HK-2 (cell line): Measurements from ENCODE around the gene LSM14B.
A peak's percentile ranks its signal among the peaks of the same experiment; 100 is the strongest.

Experiments used
- DNase-seq: peaks from one replicate; pipeline ENCODE4 v3.0.0-alpha.2; 2018; ENCODE audit not compliant: unreplicated experiment

LSM14B gene

GRCh38 chr20:62132421-62132820, 10.1 kb downstream of the LSM14B start:
- DNase-seq = no peak

- DNase-seq = no peak
These were observed 11.0 kb downstream of the LSM14B start for GRCh38 chr20:62133051-62133845.

- no peak for DNase-seq
These were observed 11.6 kb downstream of the LSM14B start for GRCh38 chr20:62133864-62134263.

GRCh38 chr20:62134735-62135231, 12.5 kb downstream of the LSM14B start:
- DNase-seq = no peak

DNA sequence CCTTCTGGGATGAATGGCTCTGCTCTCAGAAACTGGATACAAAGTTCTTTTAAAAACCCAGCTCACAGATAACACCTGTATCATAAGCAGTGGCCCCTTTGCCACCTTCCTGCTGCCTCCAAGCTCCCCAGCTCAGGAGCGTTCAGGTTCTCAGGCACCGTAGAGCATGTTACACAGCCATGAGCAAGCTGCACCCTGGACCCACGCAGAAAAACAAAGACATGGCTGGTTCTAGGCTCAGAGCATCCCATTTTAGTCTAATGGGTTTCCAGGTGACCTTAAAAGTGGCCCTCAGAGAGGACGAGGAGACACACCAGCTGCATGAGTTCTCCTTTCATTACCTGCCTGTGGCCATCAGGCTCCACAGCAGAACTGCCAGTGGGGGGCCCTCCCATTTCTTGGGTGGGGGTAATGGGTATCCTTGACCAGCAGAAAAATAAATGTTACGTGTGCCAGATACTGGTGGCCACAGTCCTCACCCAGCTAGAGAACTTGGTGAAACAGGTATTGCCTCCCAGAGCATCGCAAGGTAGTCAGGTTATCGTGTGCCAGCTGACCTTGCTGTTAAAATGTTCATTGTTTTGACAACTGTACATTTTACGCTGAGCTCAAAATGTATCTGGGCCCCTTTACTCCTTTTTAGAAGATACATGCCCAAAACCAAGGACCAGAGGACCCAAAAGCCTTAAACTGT, 13.4 kb downstream of the LSM14B start:
- DNase-seq = no peak

DNA sequence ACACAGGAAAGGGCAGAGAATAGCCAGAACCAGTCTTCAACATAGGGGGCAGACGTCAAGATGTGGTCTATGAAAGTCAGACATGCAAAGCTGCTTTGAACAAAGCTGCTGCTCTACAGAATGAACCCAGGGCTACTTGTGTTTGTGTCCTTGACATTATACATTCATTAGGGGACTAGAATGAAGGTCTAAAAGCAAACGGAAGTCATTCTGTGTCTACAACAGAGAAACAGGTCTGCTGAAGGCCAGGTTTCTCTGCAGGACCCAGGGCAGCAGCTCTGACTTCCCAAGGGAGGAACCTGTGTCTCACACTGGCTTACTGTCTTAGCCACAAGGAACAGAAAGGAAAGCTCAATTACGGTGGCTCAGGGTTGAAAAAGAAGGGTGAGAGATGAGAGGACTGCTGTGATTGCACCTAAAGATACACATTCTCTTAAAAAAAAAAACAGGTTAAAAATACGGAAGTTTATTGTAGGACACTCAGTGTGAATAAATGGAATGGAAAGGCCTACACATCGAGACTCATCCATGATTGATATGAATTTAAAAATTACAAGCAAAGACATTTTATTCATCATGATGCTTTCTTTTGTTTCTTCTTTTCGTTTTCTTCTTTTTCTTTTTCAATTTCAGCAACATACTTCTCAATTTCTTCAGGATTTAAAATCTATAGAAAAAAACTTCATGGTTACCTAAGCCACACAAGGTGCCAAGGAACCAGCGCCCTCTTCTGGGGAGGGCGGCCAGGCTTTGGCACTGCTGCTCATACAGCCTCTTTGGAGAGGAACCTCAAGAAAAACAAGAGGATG, 14.2 kb downstream of the LSM14B start:
- peak; percentile 56 for DNase-seq

- no peak for DNase-seq
These were observed 14.8 kb downstream of the LSM14B start for GRCh38 chr20:62137092-62137384.

- DNase-seq = no peak
These were observed 15.4 kb downstream of the LSM14B start for GRCh38 chr20:62137478-62138203.

- no peak for DNase-seq
These were observed 15.9 kb downstream of the LSM14B start for GRCh38 chr20:62138204-62138543.

- no peak for DNase-seq
These were observed 16.6 kb downstream of the LSM14B start for GRCh38 chr20:62138912-62139311.

DNA sequence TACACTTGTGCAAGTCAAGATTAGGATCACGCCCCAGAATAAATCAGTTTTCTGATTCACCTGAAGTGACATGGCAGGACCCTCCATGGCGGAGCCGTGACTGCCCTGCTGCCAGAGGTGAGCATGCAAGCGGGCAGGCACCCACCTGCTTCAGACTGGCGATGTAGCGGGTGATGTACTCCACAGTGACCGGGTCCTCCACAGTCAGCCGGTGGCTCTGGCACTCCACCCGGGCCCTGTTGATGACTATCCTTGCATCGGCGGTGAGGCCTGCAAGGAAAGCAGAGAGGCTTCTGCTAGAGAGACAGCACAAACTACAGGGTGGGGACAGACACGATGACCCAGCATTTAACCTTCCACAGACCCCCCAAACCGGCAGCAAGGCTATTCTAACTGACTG, 17.4 kb downstream of the LSM14B start:
- DNase-seq = no peak

- DNase-seq = no peak
These were observed 18.7 kb downstream of the LSM14B start for GRCh38 chr20:62141043-62141396.

GRCh38 chr20:62141397-62142251, 19.3 kb downstream of the LSM14B start:
- DNase-seq = no peak

- no peak for DNase-seq
These were observed 20.2 kb downstream of the LSM14B start for GRCh38 chr20:62142252-62143080.

GRCh38 chr20:62143081-62143956, 21.0 kb downstream of the LSM14B start, which contains the start of the genes PSMA7 and SS18L1:
PSMA7 (minus strand) TSS chr20:62143394; CDS start chr20:62143303, 91 bp downstream.
SS18L1 (plus strand) TSS chr20:62143769; CDS start chr20:62143821, 52 bp downstream.
- DNase-seq = peak; percentile 86

- peak; percentile 66 for DNase-seq
These were observed 21.9 kb downstream of the LSM14B start for GRCh38 chr20:62143957-62144825.

DNA sequence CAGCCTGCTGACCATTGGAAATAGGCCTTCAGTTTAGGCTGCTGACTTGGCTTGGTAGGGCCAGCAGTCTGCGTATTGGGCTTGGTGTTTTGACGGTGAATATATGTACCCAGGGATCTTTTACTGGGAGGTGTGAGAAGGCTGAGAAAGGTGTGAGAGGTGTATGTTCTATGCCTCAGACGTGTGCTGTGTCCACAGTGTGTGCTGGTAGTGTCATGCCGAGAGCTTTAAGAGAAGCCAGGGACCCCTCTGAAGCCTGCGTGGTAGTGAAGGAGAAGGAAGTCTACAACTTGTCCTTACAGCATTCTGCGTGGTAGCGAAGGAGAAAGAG, 23.4 kb downstream of the LSM14B start:
- no peak for DNase-seq
